Gastroesophageal sphincter (tissue), 3 donors: ENCODE data around the gene CDH5.

ENCODE experiments used
- POLR2AphosphoS5 ChIP-seq: sonication (generic); formaldehyde crosslinking; IDR thresholded peaks from one replicate; pipeline ENCODE4 v1.6.1; 2017; ENCODE audit warnings: antibody characterized with exemption
- TF ChIP-seq, protein P1 (sequence below), 4 experiments: fragments of 200-600 bp in 2 of 4; fragments of 450-650 bp in 2 of 4; sonication (generic) in 1 of 4; IDR thresholded peaks; one replicate each; pipeline ENCODE4 v1.5.1; 2017 to 2019; ENCODE audit warnings: antibody characterized with exemption in 4 of 4, mild to moderate bottlenecking in 2 of 4, moderate library complexity in 2 of 4

DNA sequence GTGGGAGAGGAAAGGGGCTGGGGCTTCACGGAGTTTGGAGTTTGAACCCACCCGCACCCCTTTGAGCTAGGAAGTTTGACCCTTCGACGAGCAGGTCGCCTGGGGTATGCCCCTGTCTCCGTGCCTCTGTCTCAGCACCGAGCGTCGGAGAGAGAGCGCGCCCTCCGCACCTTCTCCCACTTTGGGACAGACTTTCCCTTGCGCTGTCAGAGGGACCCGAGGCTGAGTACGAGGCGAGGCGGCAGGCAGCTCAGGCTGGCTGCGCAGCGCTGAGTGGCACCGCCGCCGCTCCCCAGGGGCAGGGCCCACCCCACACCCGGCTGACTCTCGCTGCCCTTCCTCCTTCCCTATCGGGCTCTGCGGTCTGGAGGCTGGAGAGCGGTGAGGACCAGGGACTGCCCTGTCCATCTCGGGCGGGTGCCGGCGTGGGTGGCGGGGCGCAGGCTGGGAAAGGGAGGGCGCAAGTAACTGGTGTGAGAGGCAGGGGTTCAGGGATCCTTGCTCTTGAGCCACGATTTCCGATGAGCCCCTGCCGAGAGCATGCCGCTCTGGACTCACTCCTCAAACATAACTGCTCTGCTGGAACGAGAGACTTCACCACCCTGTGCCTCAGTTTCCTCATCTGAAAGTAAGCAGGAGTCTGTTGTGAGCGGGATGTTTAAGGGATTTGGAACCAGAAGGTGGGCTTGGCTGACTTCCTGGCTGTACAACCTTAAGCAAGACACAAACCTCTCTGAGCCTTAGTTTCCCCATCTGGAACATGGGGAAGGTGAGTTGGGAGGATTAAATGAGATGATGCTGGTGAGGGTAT, 61.6 kb downstream of the CDH5 start:
- no peak for TF ChIP-seq POLR2AphosphoS5
- TF ChIP-seq, protein P1, sequence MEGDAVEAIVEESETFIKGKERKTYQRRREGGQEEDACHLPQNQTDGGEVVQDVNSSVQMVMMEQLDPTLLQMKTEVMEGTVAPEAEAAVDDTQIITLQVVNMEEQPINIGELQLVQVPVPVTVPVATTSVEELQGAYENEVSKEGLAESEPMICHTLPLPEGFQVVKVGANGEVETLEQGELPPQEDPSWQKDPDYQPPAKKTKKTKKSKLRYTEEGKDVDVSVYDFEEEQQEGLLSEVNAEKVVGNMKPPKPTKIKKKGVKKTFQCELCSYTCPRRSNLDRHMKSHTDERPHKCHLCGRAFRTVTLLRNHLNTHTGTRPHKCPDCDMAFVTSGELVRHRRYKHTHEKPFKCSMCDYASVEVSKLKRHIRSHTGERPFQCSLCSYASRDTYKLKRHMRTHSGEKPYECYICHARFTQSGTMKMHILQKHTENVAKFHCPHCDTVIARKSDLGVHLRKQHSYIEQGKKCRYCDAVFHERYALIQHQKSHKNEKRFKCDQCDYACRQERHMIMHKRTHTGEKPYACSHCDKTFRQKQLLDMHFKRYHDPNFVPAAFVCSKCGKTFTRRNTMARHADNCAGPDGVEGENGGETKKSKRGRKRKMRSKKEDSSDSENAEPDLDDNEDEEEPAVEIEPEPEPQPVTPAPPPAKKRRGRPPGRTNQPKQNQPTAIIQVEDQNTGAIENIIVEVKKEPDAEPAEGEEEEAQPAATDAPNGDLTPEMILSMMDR (IDR thresholded peaks at IDR 0.05) = no peak
